ENCODE data around the gene TUBB.

TUBB gene

DNA sequence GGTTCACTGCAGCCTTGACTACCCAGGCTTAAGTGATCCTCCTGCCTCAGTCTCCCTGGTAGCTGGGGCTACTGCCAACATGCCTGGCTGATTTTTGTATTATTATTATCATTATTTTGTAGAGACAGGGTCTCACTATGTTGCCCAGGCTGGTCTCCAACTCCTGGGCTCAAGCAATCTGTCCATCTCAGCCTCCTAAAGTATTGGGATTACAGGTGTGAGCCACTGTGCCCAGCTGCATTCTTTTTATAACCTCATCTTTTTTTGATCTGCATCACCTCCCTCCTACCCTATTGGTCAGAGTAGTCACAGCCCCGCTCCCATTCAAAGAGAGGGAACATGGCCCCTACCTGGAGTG, 47.8 kb downstream of the TUBB start:
- no peak for ATAC-seq
- TF ChIP-seq, protein P1, sequence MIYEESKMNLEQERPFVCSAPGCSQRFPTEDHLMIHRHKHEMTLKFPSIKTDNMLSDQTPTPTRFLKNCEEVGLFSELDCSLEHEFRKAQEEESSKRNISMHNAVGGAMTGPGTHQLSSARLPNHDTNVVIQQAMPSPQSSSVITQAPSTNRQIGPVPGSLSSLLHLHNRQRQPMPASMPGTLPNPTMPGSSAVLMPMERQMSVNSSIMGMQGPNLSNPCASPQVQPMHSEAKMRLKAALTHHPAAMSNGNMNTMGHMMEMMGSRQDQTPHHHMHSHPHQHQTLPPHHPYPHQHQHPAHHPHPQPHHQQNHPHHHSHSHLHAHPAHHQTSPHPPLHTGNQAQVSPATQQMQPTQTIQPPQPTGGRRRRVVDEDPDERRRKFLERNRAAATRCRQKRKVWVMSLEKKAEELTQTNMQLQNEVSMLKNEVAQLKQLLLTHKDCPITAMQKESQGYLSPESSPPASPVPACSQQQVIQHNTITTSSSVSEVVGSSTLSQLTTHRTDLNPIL (CRISPR knock-in tag; IDR thresholded peaks at IDR 0.05; ENCODE audit: low read depth) = no peak
- TF ChIP-seq ZC3H10 (CRISPR knock-in tag; IDR thresholded peaks at IDR 0.05) = no peak
- TF ChIP-seq ISL1 (CRISPR knock-in tag; IDR thresholded peaks at IDR 0.05) = no peak
- TF ChIP-seq ZNF565 (CRISPR knock-in tag; conservative IDR thresholded peaks at IDR 0.05; ENCODE audit: low read depth) = no peak
- TF ChIP-seq OSR1 (CRISPR knock-in tag; IDR thresholded peaks at IDR 0.05) = no peak

DNA sequence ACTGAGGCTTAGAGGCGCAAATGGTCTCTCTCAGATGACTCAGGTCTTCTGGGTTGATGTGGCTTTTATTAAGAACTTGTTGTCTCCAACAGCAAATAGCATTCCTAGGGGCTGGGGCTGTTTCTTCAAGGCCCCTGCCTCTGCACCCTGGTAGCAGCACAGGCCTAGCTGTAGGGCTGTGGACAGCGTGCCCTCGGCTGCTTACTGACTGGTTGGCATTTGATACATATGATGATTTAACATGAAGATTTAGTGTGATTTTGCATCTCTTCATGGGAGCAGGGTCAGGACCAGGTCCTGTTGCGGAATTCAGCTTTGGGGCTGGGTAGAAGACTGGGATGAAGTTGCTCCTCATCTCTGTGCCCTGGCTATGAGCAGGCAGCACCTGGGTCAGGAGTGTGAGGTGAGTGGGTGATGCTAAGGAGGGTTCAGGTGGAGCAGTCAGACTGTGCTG, 48.5 kb downstream of the TUBB start:
- TF ChIP-seq ZFP30 (CRISPR knock-in tag; IDR thresholded peaks at IDR 0.05) (no peak), ZFP3 (CRISPR knock-in tag; IDR thresholded peaks at IDR 0.05) (peak; percentile 9; the same call in 1 of the 2 replicates)
- TF ChIP-seq, protein P2, sequence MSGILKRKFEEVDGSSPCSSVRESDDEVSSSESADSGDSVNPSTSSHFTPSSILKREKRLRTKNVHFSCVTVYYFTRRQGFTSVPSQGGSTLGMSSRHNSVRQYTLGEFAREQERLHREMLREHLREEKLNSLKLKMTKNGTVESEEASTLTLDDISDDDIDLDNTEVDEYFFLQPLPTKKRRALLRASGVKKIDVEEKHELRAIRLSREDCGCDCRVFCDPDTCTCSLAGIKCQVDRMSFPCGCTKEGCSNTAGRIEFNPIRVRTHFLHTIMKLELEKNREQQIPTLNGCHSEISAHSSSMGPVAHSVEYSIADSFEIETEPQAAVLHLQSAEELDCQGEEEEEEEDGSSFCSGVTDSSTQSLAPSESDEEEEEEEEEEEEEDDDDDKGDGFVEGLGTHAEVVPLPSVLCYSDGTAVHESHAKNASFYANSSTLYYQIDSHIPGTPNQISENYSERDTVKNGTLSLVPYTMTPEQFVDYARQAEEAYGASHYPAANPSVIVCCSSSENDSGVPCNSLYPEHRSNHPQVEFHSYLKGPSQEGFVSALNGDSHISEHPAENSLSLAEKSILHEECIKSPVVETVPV (CRISPR knock-in tag; IDR thresholded peaks at IDR 0.05) = peak; percentile 8; the same call in 1 of the 2 replicates
- peak; percentile 3; the same call in 2 of the 3 replicates for ATAC-seq

DNA sequence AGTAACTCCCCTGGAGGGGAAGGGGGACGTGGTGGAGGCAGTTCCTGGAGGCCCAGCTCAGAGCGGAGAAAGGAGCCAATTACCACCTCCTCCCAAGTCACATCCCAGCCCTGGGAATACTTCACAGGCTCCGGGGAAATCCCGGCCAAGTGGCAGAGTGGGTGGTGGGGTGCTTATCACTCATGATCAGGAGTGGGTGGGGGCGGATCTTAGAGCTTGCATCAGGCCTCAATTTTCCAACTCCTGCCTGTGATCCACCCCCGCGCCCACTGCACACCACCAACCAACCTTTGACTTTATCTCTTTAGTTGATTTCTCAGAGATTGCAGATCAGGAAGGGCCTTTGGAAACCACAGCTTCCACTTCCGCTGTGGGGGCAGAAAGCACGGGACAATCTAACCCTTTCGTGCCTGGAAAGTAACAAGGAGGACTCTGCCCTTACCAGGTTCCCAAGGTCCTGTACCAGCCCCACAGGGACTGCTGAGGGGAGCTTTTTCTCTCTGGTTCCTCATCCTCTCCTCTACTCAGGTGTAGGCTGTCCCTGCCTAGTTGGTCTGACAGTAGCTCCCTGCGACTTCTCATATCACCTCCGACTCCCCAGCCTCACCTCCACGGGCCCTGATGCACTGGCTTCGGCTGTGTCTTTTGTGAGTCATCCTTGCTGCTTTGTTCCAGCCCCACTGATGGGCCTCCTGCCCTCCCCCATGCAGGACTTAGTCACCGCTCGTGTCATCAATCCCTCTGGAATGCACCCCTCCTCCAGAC, 49.1 kb downstream of the TUBB start:
- TF ChIP-seq ZNF70 (CRISPR knock-in tag; IDR thresholded peaks at IDR 0.05) = 0 out of 2 replicates have a peak, but pooled peaks have one; percentile 47
- peak; percentile 39; the same call in 1 of the 2 replicates for TF ChIP-seq CSDC2 (CRISPR knock-in tag; IDR thresholded peaks at IDR 0.05)
- TF ChIP-seq ZNF8 (CRISPR knock-in tag; IDR thresholded peaks at IDR 0.05) = no peak
- TF ChIP-seq ZFP30 (CRISPR knock-in tag; IDR thresholded peaks at IDR 0.05) = no peak
- TF ChIP-seq TCF4 (CRISPR knock-in tag; IDR thresholded peaks at IDR 0.05; ENCODE audit: borderline replicate concordance) = no peak
- no peak for TF ChIP-seq PPARA (CRISPR knock-in tag; IDR thresholded peaks at IDR 0.05; ENCODE audit: borderline replicate concordance)
- no peak for TF ChIP-seq ZFP3 (CRISPR knock-in tag; IDR thresholded peaks at IDR 0.05)
- TF ChIP-seq ISL1 (CRISPR knock-in tag; IDR thresholded peaks at IDR 0.05) = peak; percentile 18; the same call in 1 of the 2 replicates
- TF ChIP-seq OSR1 (CRISPR knock-in tag; IDR thresholded peaks at IDR 0.05) = 0 out of 2 replicates have a peak, but pooled peaks have one; percentile 61
- no peak for TF ChIP-seq TOX (CRISPR knock-in tag; IDR thresholded peaks at IDR 0.05; ENCODE audit: borderline replicate concordance)
- TF ChIP-seq ESRRG (CRISPR knock-in tag; IDR thresholded peaks at IDR 0.05) = no peak
- no peak for TF ChIP-seq GLIS3 (CRISPR knock-in tag; IDR thresholded peaks at IDR 0.05)
- TF ChIP-seq ZC3H10 (CRISPR knock-in tag; IDR thresholded peaks at IDR 0.05) = peak; percentile 28
- TF ChIP-seq, protein P3, sequence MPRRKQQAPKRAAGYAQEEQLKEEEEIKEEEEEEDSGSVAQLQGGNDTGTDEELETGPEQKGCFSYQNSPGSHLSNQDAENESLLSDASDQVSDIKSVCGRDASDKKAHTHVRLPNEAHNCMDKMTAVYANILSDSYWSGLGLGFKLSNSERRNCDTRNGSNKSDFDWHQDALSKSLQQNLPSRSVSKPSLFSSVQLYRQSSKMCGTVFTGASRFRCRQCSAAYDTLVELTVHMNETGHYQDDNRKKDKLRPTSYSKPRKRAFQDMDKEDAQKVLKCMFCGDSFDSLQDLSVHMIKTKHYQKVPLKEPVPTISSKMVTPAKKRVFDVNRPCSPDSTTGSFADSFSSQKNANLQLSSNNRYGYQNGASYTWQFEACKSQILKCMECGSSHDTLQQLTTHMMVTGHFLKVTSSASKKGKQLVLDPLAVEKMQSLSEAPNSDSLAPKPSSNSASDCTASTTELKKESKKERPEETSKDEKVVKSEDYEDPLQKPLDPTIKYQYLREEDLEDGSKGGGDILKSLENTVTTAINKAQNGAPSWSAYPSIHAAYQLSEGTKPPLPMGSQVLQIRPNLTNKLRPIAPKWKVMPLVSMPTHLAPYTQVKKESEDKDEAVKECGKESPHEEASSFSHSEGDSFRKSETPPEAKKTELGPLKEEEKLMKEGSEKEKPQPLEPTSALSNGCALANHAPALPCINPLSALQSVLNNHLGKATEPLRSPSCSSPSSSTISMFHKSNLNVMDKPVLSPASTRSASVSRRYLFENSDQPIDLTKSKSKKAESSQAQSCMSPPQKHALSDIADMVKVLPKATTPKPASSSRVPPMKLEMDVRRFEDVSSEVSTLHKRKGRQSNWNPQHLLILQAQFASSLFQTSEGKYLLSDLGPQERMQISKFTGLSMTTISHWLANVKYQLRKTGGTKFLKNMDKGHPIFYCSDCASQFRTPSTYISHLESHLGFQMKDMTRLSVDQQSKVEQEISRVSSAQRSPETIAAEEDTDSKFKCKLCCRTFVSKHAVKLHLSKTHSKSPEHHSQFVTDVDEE (CRISPR knock-in tag; IDR thresholded peaks at IDR 0.05) = no peak
- TF ChIP-seq ARNTL (CRISPR knock-in tag; IDR thresholded peaks at IDR 0.05; ENCODE audit: borderline replicate concordance, low read depth) = no peak
- TF ChIP-seq RARB (CRISPR knock-in tag; IDR thresholded peaks at IDR 0.05) = no peak; the same call in 1 of the 2 replicates
- no peak for TF ChIP-seq BACH2 (CRISPR knock-in tag; IDR thresholded peaks at IDR 0.05; ENCODE audit: borderline replicate concordance)
- TF ChIP-seq, protein P4, sequence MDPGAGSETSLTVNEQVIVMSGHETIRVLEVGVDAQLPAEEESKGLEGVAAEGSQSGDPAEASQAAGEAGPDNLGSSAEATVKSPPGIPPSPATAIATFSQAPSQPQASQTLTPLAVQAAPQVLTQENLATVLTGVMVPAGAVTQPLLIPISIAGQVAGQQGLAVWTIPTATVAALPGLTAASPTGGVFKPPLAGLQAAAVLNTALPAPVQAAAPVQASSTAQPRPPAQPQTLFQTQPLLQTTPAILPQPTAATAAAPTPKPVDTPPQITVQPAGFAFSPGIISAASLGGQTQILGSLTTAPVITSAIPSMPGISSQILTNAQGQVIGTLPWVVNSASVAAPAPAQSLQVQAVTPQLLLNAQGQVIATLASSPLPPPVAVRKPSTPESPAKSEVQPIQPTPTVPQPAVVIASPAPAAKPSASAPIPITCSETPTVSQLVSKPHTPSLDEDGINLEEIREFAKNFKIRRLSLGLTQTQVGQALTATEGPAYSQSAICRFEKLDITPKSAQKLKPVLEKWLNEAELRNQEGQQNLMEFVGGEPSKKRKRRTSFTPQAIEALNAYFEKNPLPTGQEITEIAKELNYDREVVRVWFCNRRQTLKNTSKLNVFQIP (CRISPR knock-in tag; IDR thresholded peaks at IDR 0.05; ENCODE audit: borderline replicate concordance, low read depth) = no peak
- TF ChIP-seq ZNF565 (CRISPR knock-in tag; conservative IDR thresholded peaks at IDR 0.05; ENCODE audit: low read depth) = no peak
- TF ChIP-seq, protein P5, sequence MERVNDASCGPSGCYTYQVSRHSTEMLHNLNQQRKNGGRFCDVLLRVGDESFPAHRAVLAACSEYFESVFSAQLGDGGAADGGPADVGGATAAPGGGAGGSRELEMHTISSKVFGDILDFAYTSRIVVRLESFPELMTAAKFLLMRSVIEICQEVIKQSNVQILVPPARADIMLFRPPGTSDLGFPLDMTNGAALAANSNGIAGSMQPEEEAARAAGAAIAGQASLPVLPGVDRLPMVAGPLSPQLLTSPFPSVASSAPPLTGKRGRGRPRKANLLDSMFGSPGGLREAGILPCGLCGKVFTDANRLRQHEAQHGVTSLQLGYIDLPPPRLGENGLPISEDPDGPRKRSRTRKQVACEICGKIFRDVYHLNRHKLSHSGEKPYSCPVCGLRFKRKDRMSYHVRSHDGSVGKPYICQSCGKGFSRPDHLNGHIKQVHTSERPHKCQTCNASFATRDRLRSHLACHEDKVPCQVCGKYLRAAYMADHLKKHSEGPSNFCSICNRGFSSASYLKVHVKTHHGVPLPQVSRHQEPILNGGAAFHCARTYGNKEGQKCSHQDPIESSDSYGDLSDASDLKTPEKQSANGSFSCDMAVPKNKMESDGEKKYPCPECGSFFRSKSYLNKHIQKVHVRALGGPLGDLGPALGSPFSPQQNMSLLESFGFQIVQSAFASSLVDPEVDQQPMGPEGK (CRISPR knock-in tag; IDR thresholded peaks at IDR 0.05; ENCODE audit: borderline replicate concordance) = peak; percentile 92
- TF ChIP-seq, protein P2 (CRISPR knock-in tag; IDR thresholded peaks at IDR 0.05) = no peak
- peak; percentile 38; the same call in 1 of the 2 replicates for TF ChIP-seq SNAI2 (CRISPR knock-in tag; IDR thresholded peaks at IDR 0.05)
- TF ChIP-seq, protein P1 (CRISPR knock-in tag; IDR thresholded peaks at IDR 0.05; ENCODE audit: low read depth) = no peak
- peak; percentile 91 for ATAC-seq
